ENCODE data around the gene ARF1. TPM values are rescaled to one million over a fixed set of nuclear protein-coding genes. Genes with fewer than 3 reads are reported as not detected.

ARF1 gene
- total RNA-seq, 1 donor from 2014 or later, result 339 TPM

DNA sequence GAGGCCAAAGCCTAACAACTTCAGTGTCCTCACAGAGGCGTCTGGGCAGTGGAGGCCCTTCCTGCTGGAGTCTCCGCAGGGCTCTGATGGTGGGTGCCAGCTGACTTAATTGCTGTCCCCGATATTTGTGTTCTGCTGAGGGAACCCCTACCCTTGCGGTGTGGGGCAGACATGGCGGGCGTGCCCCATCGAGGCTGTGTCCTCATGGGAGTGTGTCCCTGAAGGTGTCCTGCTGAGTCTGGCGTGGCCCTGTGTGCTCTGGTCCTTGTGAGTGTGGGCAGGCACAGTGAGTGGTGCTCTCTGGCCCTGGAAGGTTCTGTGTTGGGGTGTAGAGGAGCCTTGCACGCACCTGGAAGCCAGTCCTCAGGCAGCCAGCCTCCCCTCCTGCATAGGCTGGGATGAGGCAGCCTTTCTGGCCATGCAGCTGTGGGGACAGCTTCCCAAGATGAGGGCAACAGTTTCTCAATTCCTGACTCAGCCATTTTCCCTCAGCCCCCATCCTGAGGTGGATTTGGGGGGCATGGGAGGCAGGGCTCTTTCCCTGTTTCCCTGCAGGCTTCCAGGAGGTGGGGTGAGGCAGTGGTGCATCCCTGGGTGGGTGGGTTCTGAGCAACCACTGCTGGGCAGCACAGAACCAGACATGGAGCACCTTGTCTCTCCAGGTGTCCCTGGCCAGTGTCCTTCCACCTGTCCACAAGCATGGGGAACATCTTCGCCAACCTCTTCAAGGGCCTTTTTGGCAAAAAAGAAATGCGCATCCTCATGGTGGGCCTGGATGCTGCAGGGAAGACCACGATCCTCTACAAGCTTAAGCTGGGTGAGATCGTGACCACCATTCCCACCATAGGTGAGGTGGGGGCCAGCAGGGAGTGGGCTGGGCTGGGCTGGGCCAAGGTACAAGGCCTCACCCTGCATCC, 14.2 kb downstream of the ARF1 start:
- peaks cover 21% of the 10 kb centered on the region for H3K36me3 Mint-ChIP-seq (ENCODE audit: low read depth)
- peak; percentile 79 for DNase-seq (ENCODE audit: low spot score)
- TF ChIP-seq, protein P1, sequence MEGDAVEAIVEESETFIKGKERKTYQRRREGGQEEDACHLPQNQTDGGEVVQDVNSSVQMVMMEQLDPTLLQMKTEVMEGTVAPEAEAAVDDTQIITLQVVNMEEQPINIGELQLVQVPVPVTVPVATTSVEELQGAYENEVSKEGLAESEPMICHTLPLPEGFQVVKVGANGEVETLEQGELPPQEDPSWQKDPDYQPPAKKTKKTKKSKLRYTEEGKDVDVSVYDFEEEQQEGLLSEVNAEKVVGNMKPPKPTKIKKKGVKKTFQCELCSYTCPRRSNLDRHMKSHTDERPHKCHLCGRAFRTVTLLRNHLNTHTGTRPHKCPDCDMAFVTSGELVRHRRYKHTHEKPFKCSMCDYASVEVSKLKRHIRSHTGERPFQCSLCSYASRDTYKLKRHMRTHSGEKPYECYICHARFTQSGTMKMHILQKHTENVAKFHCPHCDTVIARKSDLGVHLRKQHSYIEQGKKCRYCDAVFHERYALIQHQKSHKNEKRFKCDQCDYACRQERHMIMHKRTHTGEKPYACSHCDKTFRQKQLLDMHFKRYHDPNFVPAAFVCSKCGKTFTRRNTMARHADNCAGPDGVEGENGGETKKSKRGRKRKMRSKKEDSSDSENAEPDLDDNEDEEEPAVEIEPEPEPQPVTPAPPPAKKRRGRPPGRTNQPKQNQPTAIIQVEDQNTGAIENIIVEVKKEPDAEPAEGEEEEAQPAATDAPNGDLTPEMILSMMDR (IDR thresholded peaks at IDR 0.05), result no peak
- H3K4me3 Mint-ChIP-seq (ENCODE audit: unreplicated experiment), result no peak overlapping the region
- peaks cover 7% of the 10 kb centered on the region for H3K9me3 Mint-ChIP-seq (ENCODE audit: low read depth)
- H3K4me1 Mint-ChIP-seq (ENCODE audit: low read depth), result peaks cover 28% of the 10 kb centered on the region
- H3K27me3 Mint-ChIP-seq (ENCODE audit: low read depth), result no peaks in the 10 kb centered on the region
- no peak overlapping the region for H3K27ac Mint-ChIP-seq (ENCODE audit: unreplicated experiment)

DNA sequence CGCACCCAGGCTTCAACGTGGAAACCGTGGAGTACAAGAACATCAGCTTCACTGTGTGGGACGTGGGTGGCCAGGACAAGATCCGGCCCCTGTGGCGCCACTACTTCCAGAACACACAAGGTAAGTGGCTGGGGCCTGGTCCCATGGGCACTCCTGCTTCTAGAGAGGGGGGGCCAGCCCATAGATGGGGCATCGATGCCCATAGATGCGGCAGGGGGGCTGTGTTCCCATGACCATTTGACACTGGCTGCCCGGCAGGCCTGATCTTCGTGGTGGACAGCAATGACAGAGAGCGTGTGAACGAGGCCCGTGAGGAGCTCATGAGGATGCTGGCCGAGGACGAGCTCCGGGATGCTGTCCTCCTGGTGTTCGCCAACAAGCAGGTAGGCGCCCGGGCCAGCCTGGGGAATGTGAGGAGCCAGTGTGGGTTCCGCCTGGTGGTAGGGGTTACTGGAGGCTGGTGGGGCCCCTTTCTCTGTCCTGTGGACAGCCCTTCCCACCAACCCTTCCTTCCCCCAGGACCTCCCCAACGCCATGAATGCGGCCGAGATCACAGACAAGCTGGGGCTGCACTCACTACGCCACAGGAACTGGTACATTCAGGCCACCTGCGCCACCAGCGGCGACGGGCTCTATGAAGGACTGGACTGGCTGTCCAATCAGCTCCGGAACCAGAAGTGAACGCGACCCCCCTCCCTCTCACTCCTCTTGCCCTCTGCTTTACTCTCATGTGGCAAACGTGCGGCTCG, 15.0 kb downstream of the ARF1 start:
- no peak overlapping the region for H3K4me3 Mint-ChIP-seq (ENCODE audit: unreplicated experiment)
- peaks cover 7% of the 10 kb centered on the region for H3K9me3 Mint-ChIP-seq (ENCODE audit: low read depth)
- peak; percentile 86 for DNase-seq (ENCODE audit: low spot score)
- H3K27ac Mint-ChIP-seq (ENCODE audit: unreplicated experiment), result no peak overlapping the region
- peaks cover 21% of the 10 kb centered on the region for H3K36me3 Mint-ChIP-seq (ENCODE audit: low read depth)
- no peaks in the 10 kb centered on the region for H3K27me3 Mint-ChIP-seq (ENCODE audit: low read depth)
- H3K4me1 Mint-ChIP-seq (ENCODE audit: low read depth), result peaks cover 20% of the 10 kb centered on the region
- TF ChIP-seq, protein P1 (IDR thresholded peaks at IDR 0.05), result no peak

DNA sequence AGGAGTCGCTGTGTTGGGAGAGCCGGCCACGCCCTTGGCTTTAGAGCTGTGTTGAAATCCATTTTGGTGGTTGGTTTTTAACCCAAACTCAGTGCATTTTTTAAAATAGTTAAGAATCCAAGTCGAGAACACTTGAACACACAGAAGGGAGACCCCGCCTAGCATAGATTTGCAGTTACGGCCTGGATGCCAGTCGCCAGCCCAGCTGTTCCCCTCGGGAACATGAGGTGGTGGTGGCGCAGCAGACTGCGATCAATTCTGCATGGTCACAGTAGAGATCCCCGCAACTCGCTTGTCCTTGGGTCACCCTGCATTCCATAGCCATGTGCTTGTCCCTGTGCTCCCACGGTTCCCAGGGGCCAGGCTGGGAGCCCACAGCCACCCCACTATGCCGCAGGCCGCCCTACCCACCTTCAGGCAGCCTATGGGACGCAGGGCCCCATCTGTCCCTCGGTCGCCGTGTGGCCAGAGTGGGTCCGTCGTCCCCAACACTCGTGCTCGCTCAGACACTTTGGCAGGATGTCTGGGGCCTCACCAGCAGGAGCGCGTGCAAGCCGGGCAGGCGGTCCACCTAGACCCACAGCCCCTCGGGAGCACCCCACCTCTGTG, 15.9 kb downstream of the ARF1 start:
- peak; percentile 86 for DNase-seq (ENCODE audit: low spot score)
- H3K27me3 Mint-ChIP-seq (ENCODE audit: low read depth), result no peaks in the 10 kb centered on the region
- peaks cover 19% of the 10 kb centered on the region for H3K4me1 Mint-ChIP-seq (ENCODE audit: low read depth)
- TF ChIP-seq, protein P1 (IDR thresholded peaks at IDR 0.05), result no peak
- peaks cover 7% of the 10 kb centered on the region for H3K9me3 Mint-ChIP-seq (ENCODE audit: low read depth)
- H3K36me3 Mint-ChIP-seq (ENCODE audit: low read depth), result peaks cover 21% of the 10 kb centered on the region
- H3K27ac Mint-ChIP-seq (ENCODE audit: unreplicated experiment), result no peak overlapping the region
- no peak overlapping the region for H3K4me3 Mint-ChIP-seq (ENCODE audit: unreplicated experiment)

DNA sequence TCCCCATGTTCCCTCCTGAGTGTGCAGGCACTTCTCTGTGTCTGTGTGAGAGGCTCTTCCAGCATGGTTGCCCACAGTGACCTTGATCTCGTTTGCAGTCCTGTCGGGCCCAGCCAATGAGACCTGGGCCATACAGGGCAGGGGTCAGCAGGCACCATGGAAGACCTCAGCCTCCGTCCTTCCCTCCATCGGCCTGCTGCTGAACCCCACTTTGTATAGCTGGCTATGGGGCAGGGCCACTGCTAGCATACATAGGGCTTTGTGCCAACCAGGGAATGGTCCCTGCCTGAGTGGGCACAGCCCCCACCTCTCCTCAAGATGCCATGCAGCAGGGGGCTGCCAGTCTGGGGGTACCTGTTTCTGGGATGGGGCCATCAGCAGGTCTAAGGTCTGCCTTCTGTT, 16.8 kb downstream of the ARF1 start:
- Mint-ChIP-seq H3K27ac (ENCODE audit: unreplicated experiment) (peak overlapping the region; percentile 45), H3K9me3 (ENCODE audit: low read depth) (peaks cover 7% of the 10 kb centered on the region), H3K4me3 (ENCODE audit: unreplicated experiment) (no peak overlapping the region), H3K4me1 (ENCODE audit: low read depth) (peaks cover 28% of the 10 kb centered on the region), H3K36me3 (ENCODE audit: low read depth) (peaks cover 21% of the 10 kb centered on the region), H3K27me3 (ENCODE audit: low read depth) (no peaks in the 10 kb centered on the region)
- DNase-seq (ENCODE audit: low spot score), result peak; percentile 63
- TF ChIP-seq, protein P1 (IDR thresholded peaks at IDR 0.05), result no peak

Measured in chondrocyte (in vitro differentiated cells).